ENCODE data around the gene TIE1.

The TIE1 gene

DNA sequence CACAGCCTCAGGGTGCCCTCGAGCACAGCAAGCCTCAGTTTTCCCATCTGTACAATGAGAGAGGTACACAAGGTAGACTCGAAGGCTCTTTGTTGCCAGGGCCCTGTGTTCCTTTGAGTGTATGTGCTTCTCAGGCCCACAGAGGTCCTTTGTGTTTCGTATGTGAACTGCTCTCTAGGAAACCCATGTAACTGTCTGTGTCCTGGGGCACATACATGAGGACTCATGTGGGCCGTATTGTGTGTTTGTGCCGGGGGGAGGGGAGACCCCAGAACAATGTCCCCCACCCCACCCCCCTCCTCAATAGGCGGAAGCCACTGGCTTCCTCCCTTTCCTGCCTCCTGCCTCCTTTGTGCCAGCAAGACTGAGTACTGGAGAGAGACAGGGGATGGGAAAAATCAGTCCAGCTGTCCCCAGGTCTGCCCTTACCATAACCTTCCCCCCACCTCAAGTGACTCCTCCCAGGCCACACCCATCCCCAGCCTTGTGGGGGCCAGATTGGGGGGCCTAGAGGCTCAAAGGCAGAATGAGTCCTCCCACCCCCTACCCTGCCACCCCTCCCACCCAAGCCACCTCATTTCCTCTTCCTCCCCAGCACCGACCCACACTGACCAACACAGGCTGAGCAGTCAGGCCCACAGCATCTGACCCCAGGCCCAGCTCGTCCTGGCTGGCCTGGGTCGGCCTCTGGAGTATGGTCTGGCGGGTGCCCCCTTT lies at the start of gene TIE1:
Gene TIE1 (plus strand): TSS at position 605 of the 717 bp plus-strand sequence. CDS start 90 bp downstream, at position 695.
- no peak for DNase-seq

DNA sequence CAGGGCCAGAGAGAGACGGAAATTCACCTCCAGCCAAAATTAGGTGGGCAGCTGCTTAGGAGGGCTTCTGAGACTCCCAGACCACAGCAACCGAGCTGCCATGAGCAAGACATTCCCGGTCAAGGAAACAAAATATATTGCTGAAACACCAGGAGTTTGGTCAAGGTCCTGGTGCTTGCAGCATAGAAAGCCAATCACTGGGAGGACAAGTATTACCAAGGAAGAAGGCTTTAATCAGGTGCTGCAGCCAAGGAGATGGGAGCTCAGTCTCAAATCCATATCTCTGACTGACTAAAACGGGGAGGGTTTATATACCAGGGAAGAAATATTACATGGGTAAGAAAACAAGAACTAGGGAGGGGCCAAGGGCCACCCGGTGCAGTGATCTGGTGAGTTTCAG lies 49.8 kb upstream of the TIE1 start:
- DNase-seq = no peak

DNA sequence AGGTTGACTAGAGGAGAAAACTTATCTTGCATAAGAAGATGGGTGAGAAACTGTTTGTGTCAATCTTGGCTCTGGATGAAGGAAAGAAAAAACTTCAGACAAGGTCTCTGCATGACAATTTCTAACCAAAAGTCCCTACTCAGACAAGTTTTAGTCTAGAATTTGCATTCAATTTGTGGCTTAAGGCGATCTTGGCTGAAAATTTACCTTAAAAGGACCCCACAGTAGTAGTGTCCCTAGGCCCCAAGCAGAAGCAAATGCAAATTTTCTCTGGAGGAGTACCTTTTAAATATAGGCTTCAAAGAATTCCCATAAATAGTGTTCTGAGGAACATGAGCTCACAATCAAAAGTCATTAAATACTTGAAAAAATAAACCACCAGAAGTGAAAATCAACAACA lies 48.6 kb upstream of the TIE1 start:
- no peak for DNase-seq

DNA sequence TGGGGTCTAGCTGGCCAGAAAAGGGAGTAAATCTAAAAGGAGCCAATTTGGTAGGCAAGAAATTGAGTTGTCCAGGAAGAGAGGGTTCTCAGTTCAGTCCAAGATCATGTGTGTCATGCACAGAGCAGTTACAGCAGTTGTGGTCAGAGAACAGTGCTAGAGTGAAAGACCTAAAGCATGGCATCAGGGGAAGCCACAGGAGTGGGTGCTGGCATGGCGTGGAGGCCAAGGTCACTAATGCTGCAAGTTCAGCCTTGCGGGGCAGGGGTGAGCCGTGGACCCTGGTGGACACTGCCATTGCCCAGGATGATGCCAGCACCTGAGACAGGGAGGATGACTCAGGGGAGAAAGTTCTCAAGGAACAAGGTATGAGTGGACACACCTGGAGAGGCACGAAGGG lies 47.6 kb upstream of the TIE1 start:
- DNase-seq = no peak

DNA sequence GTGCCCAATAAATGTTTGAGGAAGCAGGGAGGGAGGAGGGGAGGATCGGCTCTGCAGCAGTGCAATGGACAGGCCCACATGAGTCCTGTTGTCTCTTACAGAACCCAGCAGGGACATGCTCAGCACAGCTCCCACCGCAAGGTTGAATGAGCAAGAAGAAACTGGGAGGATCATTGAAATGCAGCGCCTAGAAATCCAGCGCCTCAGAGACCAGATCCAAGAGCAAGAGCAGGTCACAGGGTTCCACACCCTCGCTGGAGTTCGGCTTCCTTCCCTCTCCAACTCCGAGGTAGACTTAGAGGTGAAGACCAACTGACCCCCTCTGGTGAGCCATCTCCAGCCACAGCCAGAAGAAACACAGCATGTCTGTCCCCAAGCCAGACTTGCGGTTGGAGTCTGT lies 46.9 kb upstream of the TIE1 start:
- no peak for DNase-seq

DNA sequence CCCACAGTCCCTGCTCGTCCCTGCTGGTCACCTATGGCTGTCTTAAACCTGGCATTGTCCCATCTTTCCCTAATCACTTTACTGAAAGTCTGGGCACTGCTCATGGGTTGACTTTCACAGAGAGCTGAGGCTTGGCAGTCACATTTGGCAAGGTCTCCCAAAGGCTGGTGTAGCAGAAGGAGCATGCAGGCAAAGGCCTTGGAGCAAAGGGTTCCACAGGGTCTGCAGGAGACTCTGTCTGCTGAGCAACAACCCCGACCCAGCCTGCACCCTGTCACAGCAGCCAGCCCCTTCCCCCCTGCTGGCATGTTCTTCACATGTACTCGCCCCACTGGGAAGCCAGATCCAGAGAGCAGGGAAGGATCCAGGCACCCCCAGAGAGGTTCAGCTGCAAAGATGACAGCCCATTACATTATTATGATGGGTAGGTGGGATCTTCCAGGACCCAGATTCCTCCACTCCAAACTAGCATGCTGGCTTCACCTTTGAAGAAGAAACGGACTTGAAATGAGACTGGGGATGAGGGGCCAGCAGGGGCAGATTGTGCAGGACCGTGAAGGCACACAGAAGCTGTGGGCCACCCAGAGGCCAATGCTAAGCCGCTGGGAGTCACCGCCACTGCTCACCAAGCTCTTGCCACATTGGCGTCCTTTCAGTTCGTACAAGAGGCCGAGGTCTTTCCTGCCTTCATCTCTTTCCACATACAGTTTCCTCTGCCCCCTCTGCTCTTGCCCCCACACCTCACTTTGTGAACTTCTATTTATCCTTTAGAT lies 45.2 kb upstream of the TIE1 start:
- DNase-seq = no peak

DNA sequence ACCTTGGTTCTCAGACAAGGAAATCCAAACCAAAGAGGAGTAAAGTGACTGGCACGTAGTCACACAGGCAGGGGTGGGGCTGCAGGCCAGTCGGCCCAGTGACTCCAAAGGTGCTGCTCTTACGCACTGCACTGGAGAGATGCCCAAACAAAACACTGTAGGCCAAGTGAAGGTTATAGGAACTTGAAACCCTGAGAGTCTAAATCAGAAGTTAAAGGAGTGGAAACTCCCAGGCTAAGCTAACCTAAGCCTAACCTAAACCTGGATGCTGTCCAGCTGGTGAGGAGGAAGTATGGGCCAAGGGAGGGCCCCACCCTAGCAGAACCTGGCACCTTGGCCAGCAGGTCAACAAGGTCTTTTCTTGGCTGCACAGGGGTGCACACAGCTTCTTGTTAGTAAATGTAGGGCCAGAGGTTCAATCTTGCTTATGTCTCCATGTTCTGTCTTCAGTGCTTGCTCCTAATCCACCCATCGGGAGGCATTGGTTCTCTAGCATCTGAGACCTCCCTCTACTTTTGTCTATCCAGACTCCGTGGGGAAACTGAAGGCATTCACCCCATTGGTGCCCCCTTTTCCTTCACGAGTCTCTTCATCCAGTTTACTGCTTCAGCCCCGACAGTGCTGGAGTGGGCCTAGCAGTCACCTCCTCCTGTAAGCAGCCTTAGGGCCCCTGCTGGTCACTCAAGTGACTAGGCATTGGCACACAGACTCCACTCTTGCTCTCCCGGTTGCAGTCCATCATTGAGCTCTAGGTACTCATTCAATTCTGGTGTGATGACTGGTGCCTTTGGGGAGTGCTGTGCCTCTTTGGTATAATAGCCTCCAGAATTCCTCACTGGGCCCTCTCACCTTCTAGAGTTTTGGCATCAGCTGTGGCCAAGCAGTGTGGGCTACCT lies 43.9 kb upstream of the TIE1 start:
- DNase-seq = no peak

DNA sequence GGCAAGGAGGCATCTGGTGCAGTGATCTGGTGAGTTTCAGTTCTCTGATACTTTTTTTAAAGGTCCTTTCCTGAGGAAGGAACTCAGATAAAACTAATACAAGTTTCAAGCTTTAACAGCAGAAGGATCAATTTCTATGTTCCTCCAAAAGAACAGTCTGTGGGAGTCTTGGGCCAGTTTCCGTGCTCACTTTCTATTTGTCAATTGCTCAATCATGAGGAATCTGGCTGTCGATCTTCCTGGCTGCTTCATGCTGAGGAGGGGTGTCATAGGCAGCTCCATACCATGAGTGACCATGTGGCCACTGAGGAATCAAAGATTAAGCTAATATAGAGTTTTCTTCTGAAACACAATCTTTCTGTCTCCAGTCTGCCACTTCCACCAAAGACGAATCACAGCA lies 42.4 kb upstream of the TIE1 start:
- no peak for DNase-seq

DNA sequence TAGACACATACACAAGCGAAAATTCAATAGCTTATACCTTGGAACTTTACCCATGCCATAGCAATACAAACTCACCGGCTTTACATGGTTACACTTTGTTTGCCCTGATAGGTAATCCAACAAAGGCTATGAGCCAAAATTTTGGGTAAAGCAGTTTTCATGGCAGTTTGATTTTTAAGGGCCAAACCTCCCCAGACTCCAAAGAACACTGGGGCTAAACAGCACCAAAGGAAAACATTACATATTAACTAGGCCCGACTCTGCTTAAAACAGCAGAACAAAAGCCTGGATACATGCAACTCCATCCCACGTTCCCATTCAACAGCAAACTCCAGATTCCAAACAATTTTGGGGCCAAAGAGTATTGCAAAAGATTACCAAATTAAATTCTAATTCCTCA lies 35.4 kb upstream of the TIE1 start:
- DNase-seq = no peak

DNA sequence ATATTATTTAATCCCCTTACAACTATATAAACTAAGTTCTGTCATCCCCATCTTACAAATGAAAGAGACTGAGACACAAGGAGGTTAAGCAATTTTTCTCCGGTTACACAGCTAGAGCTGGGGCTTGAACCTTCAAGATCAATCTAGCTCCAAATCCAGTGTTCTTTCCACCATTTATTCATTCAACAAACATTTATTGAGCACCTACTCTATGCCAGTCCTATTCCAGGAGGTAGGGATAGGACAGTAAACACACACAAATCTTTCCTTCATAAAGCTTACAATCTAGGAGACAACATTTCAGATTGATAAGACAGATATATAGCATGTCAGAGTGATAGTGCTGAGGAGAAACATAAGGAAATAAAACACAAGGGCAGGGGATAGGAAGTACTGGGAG lies 33.9 kb upstream of the TIE1 start:
- no peak for DNase-seq

DNA sequence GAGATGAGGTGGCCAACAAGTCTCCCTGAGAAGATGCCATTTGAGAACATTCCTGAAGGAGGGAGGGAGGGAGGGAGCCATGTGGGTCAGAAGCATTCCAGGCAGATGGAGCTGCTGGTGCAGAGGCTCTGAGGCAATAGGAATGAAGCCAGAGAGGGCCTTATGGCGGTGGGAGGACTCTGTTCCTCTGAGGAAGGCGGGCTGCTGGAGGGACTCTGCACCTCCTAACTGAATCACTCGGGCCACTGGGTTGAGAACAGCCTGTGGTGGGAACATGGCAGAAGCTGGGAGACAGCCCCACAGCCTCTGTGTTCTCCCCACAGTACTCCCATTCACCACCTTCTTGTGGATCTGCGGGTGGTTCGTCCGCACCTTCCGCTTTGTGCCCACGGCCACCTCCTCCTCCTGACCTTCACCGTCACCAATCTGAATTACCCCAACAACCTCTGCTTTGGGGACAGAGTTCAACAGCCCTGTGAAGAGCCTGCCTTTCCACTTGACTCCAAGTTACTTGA lies 33.4 kb upstream of the TIE1 start:
- DNase-seq = peak; percentile 63

DNA sequence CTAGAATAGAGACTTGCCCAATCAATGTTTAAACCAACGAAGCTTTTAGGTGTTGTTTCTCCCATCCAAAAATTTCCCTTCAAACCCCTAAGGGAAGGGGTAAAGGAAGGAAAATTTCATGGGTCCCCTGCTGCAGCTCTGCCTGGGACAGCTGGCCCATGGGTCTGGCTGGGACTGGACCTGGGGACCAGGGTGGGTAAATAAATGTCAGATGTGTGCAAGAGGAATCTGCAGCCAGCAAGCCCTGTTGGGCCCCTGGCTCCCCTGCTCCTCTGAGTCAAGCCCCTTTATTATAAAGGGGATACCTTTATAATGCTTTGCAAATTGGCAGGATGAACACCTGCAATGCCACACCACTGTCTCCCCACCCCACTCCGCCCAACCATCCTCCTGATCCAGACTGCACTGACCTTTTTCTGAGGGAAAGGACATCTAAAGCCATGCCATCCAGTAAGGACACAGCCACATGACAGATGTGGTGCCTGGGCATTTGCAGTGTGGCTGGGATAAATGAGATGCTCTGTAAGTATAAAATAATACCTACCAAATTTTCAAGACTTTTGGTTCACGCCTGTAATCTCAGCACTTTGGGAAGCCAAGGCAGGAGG lies 32.9 kb upstream of the TIE1 start:
- no peak for DNase-seq

DNA sequence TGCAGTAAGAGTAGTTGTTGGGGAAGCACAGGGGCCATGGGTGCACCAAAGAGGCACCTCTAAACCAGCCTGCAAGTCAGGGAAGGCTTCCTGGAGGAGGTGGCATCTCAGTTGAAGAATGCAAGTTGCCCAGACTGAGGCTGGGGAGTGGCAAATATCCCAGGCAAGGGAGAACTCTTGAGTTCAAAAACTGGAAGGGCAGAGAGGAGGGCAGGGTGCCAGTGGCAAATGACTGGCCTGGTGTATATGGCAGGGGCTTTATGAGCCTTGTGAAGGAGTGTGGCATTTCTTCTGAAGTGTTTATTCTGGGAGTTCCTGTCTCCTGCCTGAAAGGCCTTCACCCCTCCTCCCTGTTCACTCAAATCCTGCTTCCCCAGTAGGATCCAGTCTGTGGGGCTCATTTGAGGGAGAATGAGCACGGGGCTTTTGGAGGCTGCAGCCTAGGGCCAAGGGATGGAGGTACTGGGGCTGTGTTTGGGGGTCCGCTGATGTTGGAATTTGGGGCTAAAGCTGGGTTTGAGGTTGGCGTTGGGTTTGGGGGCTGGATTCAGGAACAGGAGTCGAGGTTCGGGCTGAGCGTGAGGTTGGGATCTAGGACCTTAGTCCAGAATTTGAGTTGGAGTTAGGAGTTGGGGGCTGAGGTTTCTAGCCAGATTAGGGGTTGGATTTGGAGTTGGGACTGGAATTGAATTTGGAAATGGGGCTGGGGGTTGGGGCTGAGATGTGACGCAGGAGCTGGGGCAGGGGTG lies 31.0 kb upstream of the TIE1 start, which contains the start of gene TMEM125:
Gene TMEM125 (plus strand): TSS at position 357 of the 749 bp plus-strand sequence. CDS start 2,740 bp downstream, outside the sequence.
- DNase-seq = no peak

DNA sequence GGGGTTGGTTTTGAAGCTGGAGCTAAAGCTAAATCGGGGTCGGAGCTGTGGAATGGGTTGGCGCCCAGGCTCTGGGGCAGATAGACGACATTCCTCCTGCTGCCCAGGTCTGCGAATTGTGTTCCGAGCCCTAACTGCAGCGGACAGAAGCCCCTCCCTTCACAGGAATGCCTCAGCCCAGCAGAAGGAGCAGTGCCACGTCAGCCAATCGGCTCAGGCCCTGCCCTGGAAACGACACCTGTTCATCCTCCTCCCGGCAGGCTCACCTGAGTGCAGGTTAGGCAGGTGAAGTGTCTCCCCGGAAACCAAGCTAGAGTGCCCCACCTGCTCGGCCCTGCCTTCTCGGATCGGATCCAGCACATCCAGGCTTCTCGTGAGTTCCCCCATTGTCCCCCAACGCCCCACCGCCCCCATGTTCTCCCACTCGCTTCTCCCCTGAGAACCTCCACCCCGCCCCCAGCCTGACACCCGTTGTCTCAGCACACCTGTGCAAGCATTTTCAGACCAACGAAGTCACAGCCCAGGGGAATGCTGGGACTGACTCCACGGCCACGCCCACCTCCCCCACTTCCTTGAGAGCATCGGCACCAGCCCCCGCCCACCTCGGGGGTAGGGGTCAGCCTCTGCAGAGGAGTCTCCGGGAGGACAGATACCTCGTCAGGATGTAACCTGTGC lies 30.2 kb upstream of the TIE1 start:
- DNase-seq = no peak

DNA sequence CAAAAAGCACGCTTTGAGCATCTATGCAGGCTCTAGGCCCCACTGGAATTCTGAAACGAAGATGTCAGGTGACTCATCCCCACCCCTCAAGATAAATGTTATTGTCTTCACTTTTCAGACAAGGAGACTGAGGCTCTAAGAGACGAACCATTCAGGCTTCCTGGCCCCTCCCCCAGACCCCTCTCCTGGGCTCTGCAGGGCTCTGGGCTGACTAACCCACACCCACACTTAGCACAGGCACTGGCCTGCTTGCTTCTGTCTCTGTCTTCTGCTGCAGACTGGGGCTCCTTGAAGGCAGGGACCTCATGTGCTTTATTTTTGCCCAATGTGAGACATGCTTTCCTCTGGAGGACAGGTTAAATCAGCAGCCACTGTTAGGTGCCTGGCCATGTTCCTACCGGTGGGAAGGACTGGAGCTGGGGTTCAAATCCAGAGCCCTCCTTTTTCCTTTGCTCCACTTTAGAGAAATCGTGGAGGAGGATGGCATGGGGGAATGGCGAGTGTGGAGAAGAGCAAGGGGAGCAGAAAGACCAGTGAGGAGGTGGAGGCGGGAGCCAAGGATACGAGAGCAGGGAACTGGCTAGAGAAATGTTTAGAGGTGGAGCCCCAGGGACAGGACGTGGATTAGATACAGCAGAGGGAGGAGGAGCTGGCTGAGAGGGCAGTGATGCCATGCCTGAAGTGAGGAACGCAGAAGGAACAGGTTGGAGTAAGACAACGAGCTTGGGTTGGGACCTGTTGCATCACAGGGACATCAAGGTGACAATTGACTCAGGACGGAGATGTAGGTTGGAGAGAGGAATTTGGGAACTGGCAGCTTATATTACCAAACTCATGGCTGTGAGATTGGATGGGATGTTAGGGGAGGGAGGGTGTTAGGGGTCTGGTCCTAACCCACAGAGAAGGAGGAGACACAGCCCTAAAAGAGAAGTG lies 29.3 kb upstream of the TIE1 start:
- no peak for DNase-seq

DNA sequence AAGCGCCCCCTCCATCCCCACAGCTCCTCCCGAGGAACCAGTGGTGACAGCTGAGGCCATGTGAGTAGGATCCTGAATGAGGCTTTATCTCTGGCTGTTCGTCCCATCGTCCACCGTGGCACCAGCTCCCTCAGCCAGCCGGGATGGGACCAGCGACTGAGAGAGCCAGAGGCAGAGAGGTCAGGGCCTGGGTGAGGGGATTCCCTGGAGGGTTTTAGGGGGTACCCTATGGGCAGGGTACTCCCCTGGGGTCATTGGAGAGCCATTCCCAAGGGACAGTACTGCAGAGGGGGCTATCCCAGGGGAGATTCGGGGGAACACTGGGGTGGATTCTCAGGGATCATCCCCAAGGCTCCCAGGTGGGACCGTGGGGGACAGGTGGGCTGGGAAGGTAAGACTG lies 28.6 kb upstream of the TIE1 start:
- DNase-seq = no peak

DNA sequence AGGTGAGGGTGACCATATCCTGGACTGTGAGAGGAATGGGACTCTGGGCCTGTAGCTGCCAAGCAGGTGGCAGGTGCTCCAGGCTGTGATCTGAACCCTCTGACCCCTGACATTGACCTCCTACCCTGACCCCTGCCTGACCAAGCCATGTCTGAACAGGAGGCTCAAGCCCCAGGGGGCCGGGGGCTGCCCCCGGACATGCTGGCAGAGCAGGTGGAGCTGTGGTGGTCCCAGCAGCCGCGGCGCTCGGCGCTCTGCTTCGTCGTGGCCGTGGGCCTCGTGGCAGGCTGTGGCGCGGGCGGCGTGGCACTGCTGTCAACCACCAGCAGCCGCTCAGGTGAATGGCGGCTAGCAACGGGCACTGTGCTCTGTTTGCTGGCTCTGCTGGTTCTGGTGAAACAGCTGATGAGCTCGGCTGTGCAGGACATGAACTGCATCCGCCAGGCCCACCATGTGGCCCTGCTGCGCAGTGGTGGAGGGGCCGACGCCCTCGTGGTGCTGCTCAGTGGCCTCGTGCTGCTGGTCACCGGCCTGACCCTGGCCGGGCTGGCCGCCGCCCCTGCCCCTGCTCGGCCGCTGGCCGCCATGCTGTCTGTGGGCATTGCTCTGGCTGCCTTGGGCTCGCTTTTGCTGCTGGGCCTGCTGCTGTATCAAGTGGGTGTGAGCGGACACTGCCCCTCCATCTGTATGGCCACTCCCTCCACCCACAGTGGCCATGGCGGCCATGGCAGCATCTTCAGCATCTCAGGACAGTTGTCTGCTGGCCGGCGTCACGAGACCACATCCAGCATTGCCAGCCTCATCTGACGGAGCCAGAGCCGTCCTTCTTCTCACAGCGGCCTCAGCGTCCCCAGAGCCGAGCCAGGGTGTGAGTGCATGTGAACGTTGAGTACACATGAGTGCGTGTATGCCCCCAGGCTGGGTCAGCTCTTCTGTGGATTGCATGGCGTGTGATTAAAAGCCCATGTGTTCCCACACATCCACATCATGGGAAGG lies 27.9 kb upstream of the TIE1 start:
- DNase-seq = no peak

DNA sequence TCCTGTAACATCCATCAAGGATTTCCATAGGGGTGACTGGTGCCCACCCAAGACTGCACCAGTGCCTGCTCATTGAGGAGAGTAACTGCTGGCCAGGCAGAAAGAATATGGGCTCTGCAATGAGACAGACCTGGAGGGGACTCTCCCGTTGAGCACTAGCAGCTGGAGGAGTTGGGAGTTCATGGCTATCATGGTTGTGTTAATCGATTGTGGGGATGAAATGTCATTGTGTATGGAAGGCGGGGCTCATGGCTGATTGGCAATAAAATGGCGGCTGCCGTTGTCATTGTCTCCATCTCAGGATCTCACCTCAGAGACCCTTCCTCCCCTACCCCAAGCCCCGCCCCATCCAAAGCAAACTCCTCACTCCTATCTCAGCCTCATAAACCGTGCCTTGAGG lies 27.1 kb upstream of the TIE1 start:
- no peak for DNase-seq
